Astrocyte (in vitro differentiated cells and primary cell): ENCODE results near the gene KCNQ1. TPM values are rescaled to one million over a fixed set of nuclear protein-coding genes. Genes with fewer than 3 reads are reported as not detected.
"Not testable (repeated sequence)": the region's sequence is repeated elsewhere in the genome, so short reads cannot be mapped to it uniquely, and the experiment has no call there.

ENCODE experiments used
- DNase-seq: peaks from one replicate; pipeline ENCODE4 v3.0.0-alpha.2; 2010; ENCODE audit warnings: low read depth
- FAIRE-seq: peaks from 2 replicates; lab custom pipeline; 2011; peaks lifted over from hg19 to GRCh38; lab: Jason Lieb, UNC
- H2AFZ ChIP-seq: 2 replicates; pipeline ENCODE4 v1.6.0; 2012; ENCODE audit warnings: low read depth, low read length, inconsistent platforms
- H3K27ac ChIP-seq: 2 replicates; pipeline ENCODE4 v1.5.1; 2011; ENCODE audit warnings: low read depth, low read length, inconsistent platforms
- H3K27me3 ChIP-seq: 2 replicates; pipeline ENCODE4 v1.6.0; 2011; ENCODE audit warnings: low read length, inconsistent platforms; ENCODE audit not compliant: insufficient read depth
- H3K36me3 ChIP-seq: 2 replicates; pipeline ENCODE4 v1.5.1; 2011; ENCODE audit warnings: low read length, inconsistent platforms; ENCODE audit not compliant: insufficient read depth
- H3K4me1 ChIP-seq: 2 replicates; pipeline ENCODE4 v1.5.1; 2011; ENCODE audit warnings: low read length, inconsistent platforms; ENCODE audit not compliant: insufficient read depth
- H3K4me2 ChIP-seq: 2 replicates; pipeline ENCODE4 v1.6.0; 2012; ENCODE audit warnings: low read length, inconsistent platforms
- H3K4me3 ChIP-seq: 2 replicates; pipeline ENCODE4 v1.5.1; 2011; ENCODE audit warnings: low read depth, mild to moderate bottlenecking, low read length, inconsistent platforms; ENCODE audit not compliant: insufficient read depth
- H3K79me2 ChIP-seq: 2 replicates; pipeline ENCODE4 v1.6.0; 2012; ENCODE audit warnings: mild to moderate bottlenecking, low read length, inconsistent platforms; ENCODE audit not compliant: insufficient read depth
- H3K9ac ChIP-seq: 2 replicates; pipeline ENCODE4 v1.6.0; 2012; ENCODE audit warnings: mild to moderate bottlenecking, low read length, inconsistent platforms
- H3K9me3 ChIP-seq: 2 replicates; pipeline ENCODE4 v1.5.1; 2012; ENCODE audit warnings: low read depth, mild to moderate bottlenecking, low read length, inconsistent platforms; ENCODE audit not compliant: insufficient read depth
- H4K20me1 ChIP-seq: 2 replicates; pipeline ENCODE4 v1.6.0; 2012; ENCODE audit warnings: low read length, inconsistent platforms; ENCODE audit not compliant: insufficient read depth
- H3K27ac Mint-ChIP-seq: one replicate; pipeline ENCODE4 v1.8.0; 2021; ENCODE audit warnings: mild to moderate bottlenecking, mixed read lengths; ENCODE audit not compliant: unreplicated experiment
- H3K27me3 Mint-ChIP-seq: one replicate; pipeline ENCODE4 v1.8.0; 2021; ENCODE audit warnings: low read depth, mixed read lengths; ENCODE audit not compliant: unreplicated experiment
- H3K36me3 Mint-ChIP-seq: one replicate; pipeline ENCODE4 v1.8.0; 2021; ENCODE audit warnings: low read depth, mixed read lengths; ENCODE audit not compliant: unreplicated experiment
- H3K4me1 Mint-ChIP-seq: one replicate; pipeline ENCODE4 v1.8.0; 2021; ENCODE audit warnings: low read depth, mixed read lengths; ENCODE audit not compliant: unreplicated experiment
- H3K4me3 Mint-ChIP-seq: one replicate; pipeline ENCODE4 v1.8.0; 2021; ENCODE audit warnings: mild to moderate bottlenecking, moderate library complexity, mixed read lengths; ENCODE audit not compliant: unreplicated experiment
- H3K9me3 Mint-ChIP-seq: one replicate; pipeline ENCODE4 v1.8.0; 2021; ENCODE audit warnings: mild to moderate bottlenecking, mixed read lengths; ENCODE audit not compliant: unreplicated experiment
- CTCF ChIP-seq: IDR thresholded peaks from 2 replicates; pipeline ENCODE4 v1.5.1; 2011; ENCODE audit warnings: low read depth, mild to moderate bottlenecking, inconsistent platforms, low read length, moderate library complexity; ENCODE audit not compliant: insufficient read depth
- EZH2 ChIP-seq: IDR thresholded peaks from 2 replicates; pipeline ENCODE4 v1.6.1; 2012; ENCODE audit warnings: mild to moderate bottlenecking, low read length, inconsistent platforms; ENCODE audit not compliant: insufficient read depth
- total RNA-seq: library from RNA; stranded (reverse); gene quantifications from 2 replicates; pipeline ENCODE4 v1.2.1, GENCODE V29; 2021

KCNQ1 gene
- total RNA-seq, 1 donor from 2014 or later = not detected

GRCh38 chr11:2477254-2477653 is 32.4 kb downstream of the KCNQ1 start:
- Histone ChIP-seq H3K79me2 (no peaks in the 10 kb centered on the region), H2AFZ (no peak overlapping the region), H3K4me1 (no peaks in the 10 kb centered on the region), H3K27ac (no peak overlapping the region), H3K9me3 (peaks cover 5% of the 10 kb centered on the region), H3K27me3 (peaks cover 6% of the 10 kb centered on the region), H3K4me3 (no peak overlapping the region), H3K9ac (no peak overlapping the region), H3K4me2 (no peak overlapping the region), H4K20me1 (no peaks in the 10 kb centered on the region), H3K36me3 (no peaks in the 10 kb centered on the region)
- TF ChIP-seq CTCF = no peak
- no peak for TF ChIP-seq EZH2
- DNase-seq (no peak), FAIRE-seq (no peak)
- no peaks in the 10 kb centered on the region for H3K4me1 Mint-ChIP-seq
- H3K36me3 Mint-ChIP-seq = peaks cover 2% of the 10 kb centered on the region
- H3K27ac Mint-ChIP-seq = no peak overlapping the region
- no peak overlapping the region for H3K4me3 Mint-ChIP-seq
- H3K27me3 Mint-ChIP-seq = peaks cover 72% of the 10 kb centered on the region
- H3K9me3 Mint-ChIP-seq = peaks cover 24% of the 10 kb centered on the region

- TF ChIP-seq CTCF = no peak
- TF ChIP-seq EZH2 = no peak
- Mint-ChIP-seq H3K9me3 (peaks cover 23% of the 10 kb centered on the region), H3K27ac (no peak overlapping the region), H3K4me3 (no peak overlapping the region), H3K36me3 (peaks cover 2% of the 10 kb centered on the region), H3K27me3 (peaks cover 74% of the 10 kb centered on the region), H3K4me1 (no peaks in the 10 kb centered on the region)
- H3K9ac ChIP-seq = no peak overlapping the region
- no peaks in the 10 kb centered on the region for H4K20me1 ChIP-seq
- no peak for FAIRE-seq
- no peaks in the 10 kb centered on the region for H3K36me3 ChIP-seq
- no peak for DNase-seq
- H3K9me3 ChIP-seq = peaks cover 5% of the 10 kb centered on the region
- no peak overlapping the region for H2AFZ ChIP-seq
- H3K4me2 ChIP-seq = no peak overlapping the region
- H3K27me3 ChIP-seq = peaks cover 6% of the 10 kb centered on the region
- H3K79me2 ChIP-seq = no peaks in the 10 kb centered on the region
- H3K4me3 ChIP-seq = no peak overlapping the region
- no peaks in the 10 kb centered on the region for H3K4me1 ChIP-seq
- no peak overlapping the region for H3K27ac ChIP-seq
These were observed 33.1 kb downstream of the KCNQ1 start for GRCh38 chr11:2477936-2478335.

- not testable (repeated sequence) for H3K36me3 Mint-ChIP-seq, H3K4me2 ChIP-seq, H3K4me1 ChIP-seq, H3K27ac Mint-ChIP-seq, FAIRE-seq, H3K27me3 ChIP-seq, H4K20me1 ChIP-seq, H3K36me3 ChIP-seq, H3K4me1 Mint-ChIP-seq, H3K4me3 ChIP-seq, H3K9ac ChIP-seq, H3K4me3 Mint-ChIP-seq, DNase-seq, H3K79me2 ChIP-seq, H3K9me3 ChIP-seq, H3K27ac ChIP-seq, H2AFZ ChIP-seq
- Mint-ChIP-seq H3K27me3 (peaks cover 78% of the 10 kb centered on the region), H3K9me3 (peaks cover 34% of the 10 kb centered on the region)
These were observed 35.5 kb downstream of the KCNQ1 start for GRCh38 chr11:2480067-2480873.
